Retinal pigment epithelial cell (primary cell): ENCODE data around the gene KCNQ1.
A peak's percentile ranks its signal among the peaks of the same experiment; 100 is the strongest.

Experiments used
- DNase-seq: peaks from one replicate; pipeline ENCODE4 v3.0.0-alpha.2; 2010; ENCODE audit warnings: low read depth
- H3K4me3 ChIP-seq: 2 replicates; pipeline ENCODE4 v1.5.1; 2011; ENCODE audit warnings: mild to moderate bottlenecking, low read length, control low read depth, moderate library complexity
- TF ChIP-seq, protein P1 (sequence below): conservative IDR thresholded peaks from 2 replicates; pipeline ENCODE4 v1.5.1; 2011; ENCODE audit warnings: low read depth, low read length, control low read depth, inconsistent platforms

The KCNQ1 gene

DNA sequence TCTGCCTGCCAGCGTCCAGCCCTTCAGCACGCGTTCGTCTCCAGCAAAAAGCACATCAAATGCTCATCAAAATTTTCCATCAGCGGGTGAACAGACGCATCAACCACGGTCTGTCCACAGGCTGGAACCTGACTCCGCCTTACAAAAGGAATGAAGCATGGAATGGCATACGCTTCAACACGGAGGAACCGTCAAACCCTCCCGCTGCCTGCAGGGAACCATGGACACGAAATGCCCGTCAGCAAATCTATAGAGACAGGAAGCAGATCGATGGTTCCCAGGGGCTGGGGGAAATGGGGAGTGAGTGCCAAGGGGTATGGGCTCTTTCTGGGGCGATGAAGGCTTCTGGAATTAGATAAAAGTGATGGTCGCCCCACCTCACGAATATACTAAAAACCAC, 28.0 kb upstream of the KCNQ1 start:
- no peak for DNase-seq
- no peak overlapping the region for H3K4me3 ChIP-seq
- TF ChIP-seq, protein P1, sequence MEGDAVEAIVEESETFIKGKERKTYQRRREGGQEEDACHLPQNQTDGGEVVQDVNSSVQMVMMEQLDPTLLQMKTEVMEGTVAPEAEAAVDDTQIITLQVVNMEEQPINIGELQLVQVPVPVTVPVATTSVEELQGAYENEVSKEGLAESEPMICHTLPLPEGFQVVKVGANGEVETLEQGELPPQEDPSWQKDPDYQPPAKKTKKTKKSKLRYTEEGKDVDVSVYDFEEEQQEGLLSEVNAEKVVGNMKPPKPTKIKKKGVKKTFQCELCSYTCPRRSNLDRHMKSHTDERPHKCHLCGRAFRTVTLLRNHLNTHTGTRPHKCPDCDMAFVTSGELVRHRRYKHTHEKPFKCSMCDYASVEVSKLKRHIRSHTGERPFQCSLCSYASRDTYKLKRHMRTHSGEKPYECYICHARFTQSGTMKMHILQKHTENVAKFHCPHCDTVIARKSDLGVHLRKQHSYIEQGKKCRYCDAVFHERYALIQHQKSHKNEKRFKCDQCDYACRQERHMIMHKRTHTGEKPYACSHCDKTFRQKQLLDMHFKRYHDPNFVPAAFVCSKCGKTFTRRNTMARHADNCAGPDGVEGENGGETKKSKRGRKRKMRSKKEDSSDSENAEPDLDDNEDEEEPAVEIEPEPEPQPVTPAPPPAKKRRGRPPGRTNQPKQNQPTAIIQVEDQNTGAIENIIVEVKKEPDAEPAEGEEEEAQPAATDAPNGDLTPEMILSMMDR = no peak

DNA sequence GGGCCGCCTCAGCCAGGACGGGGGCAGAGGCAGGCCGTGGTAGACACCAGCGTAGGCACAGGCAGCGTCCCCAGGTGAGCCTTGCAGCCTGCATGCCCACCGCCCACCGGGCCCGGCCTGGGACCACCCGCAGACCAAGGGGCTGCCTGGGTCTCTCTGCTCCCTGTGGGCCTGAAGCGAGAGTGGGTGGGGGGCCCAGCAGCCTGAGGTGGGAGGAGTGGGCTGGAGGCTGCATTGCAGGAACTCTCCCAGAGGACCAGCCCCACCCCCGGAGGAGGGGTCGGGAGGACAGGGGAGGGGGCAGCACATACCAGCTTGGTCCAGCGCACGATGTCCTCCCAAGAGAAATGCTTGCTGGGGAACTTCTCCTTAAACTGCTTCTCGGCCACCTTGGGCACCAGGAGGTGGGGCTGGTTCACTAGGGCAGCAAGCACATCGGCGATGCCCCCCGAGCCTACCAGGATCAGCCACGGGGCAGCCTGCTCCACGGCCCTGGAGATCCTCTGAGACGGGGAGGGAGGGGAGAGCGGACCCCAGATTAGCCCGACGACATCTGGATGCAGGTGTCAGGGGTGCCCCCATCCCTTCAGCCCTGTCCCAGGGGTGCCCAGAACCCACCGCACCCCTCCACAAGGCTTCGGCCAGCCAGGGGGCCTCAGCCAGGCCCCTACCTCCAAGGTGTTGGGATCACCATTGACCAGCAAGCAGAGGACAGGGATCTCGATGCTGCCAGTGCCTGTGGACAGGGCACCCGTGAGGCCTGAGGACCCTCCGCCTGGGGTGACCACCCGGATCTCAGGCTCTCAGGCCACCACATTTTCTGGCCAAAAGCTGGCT, 26.7 kb upstream of the KCNQ1 start:
- TF ChIP-seq, protein P1 = no peak
- H3K4me3 ChIP-seq = no peak overlapping the region
- no peak for DNase-seq

GRCh38 chr11:2418693-2419360, 26.0 kb upstream of the KCNQ1 start:
- TF ChIP-seq, protein P1 = no peak
- H3K4me3 ChIP-seq = no peak overlapping the region
- DNase-seq = no peak

GRCh38 chr11:2419638-2420501, 24.9 kb upstream of the KCNQ1 start:
- TF ChIP-seq, protein P1 = peak; percentile 91
- no peak overlapping the region for H3K4me3 ChIP-seq
- no peak for DNase-seq

DNA sequence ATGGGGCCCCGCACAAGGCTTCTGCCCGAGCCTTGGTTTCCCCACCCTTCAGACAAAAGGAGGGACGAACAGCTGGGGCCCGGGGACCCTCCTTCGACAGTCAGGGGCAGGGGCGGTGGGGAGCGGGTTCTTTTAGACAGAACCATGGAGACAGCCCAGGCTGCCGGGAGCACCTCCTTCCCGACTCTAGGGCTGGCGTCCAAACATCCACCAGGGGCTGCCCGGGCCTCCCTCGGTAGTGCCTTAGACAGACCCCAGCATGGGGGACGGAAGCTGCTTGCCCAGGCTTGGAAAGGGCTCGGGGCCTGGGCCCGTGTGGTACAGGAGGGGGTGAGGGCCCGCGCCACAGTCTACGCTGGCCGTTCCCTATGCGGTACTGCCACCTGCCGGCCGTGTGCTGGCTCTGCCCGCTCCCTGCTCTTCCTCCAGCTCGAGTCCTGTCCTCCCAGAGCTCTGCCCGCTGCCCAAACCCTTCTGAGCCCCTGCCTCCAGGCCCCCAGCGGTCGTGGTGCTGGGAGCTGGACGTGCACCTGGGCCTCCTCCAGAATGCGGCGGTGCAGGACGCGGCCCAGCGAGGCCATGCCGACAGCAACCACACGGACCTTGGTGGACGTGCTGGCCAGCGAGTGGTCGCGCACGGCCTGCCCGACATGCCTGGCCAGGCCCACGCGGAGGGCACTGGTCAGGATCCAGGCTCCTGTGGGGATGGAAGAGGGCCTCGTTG, 24.1 kb upstream of the KCNQ1 start:
- TF ChIP-seq, protein P1 = peak; percentile 88
- no peak for DNase-seq

GRCh38 chr11:2421226-2421994, 23.4 kb upstream of the KCNQ1 start:
- TF ChIP-seq, protein P1 = no peak
- H3K4me3 ChIP-seq = no peak overlapping the region
- DNase-seq = no peak

More for the DNA sequence above, 24.1 kb upstream of the KCNQ1 start:
- H3K4me3 ChIP-seq = no peak overlapping the region
